GM10266 (cell line): ENCODE measurements around the gene ROCK1.

Experiments used
- DNase-seq: peaks from one replicate; pipeline ENCODE4 v3.0.0; 2012; ENCODE audit errors: extremely low spot score
- TF ChIP-seq, protein P1 (sequence below): IDR thresholded peaks from 2 replicates; pipeline ENCODE4 v1.5.1; 2012; ENCODE audit warnings: mild to moderate bottlenecking, low read depth; ENCODE audit not compliant: control insufficient read depth, insufficient read depth; ENCODE audit errors: missing control alignments

The ROCK1 gene

DNA sequence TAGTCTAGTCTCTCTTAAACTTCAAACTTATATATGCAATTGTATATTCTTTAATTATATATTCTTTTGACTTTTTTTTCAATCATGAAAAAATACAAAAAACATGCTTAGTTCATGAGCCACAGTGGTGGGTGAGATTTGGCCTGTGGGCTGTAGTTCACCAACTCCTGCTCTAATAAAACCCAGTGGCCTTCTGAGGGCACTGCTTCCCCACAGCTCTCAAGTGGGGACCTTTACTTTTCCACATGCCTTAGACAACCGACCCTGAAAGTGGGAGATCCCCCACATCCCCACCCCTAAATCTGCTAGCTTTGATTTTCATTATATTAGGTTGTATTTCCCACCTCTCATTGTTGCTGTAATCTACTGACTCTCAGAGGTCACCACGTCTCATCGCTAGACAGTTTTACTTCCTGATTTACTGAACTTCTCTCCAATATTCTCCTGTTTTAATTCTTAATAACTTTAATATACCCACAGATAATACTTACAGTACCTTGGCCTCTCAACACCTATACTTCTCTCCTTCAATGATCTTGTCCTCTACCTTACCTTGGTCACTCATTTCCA lies 57.3 kb downstream of the ROCK1 start:
- DNase-seq, result no peak
- TF ChIP-seq, protein P1, sequence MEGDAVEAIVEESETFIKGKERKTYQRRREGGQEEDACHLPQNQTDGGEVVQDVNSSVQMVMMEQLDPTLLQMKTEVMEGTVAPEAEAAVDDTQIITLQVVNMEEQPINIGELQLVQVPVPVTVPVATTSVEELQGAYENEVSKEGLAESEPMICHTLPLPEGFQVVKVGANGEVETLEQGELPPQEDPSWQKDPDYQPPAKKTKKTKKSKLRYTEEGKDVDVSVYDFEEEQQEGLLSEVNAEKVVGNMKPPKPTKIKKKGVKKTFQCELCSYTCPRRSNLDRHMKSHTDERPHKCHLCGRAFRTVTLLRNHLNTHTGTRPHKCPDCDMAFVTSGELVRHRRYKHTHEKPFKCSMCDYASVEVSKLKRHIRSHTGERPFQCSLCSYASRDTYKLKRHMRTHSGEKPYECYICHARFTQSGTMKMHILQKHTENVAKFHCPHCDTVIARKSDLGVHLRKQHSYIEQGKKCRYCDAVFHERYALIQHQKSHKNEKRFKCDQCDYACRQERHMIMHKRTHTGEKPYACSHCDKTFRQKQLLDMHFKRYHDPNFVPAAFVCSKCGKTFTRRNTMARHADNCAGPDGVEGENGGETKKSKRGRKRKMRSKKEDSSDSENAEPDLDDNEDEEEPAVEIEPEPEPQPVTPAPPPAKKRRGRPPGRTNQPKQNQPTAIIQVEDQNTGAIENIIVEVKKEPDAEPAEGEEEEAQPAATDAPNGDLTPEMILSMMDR, result no peak

DNA sequence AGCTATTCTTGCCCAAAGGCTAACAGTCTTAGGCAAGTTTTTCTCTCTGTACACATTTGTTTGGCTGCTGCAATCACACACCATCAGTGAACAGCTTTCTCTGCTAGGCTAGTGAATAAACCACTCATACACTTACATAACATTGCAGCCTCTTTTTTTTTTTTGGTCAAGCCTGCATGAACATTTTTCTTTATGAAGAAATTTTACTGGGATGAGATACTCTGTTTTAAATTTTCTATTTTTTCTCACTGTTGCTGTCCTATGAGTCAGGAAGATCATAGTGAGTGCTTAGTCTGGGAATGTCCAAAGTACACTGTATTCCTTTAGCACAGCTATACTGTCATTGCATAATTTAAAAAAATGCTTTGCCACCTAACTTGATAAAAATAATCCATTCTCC lies 58.5 kb downstream of the ROCK1 start:
- TF ChIP-seq, protein P1, result no peak
- DNase-seq, result no peak

GRCh38 chr18:21052385-21052784 lies 59.2 kb downstream of the ROCK1 start:
- DNase-seq, result no peak
- TF ChIP-seq, protein P1, result no peak

- no peak for DNase-seq
- TF ChIP-seq, protein P1, result no peak
Measured at GRCh38 chr18:21051620-21052019, 60.0 kb downstream of the ROCK1 start.

- TF ChIP-seq, protein P1, result no peak
- no peak for DNase-seq
Measured at GRCh38 chr18:21049306-21049705, 62.3 kb downstream of the ROCK1 start.

DNA sequence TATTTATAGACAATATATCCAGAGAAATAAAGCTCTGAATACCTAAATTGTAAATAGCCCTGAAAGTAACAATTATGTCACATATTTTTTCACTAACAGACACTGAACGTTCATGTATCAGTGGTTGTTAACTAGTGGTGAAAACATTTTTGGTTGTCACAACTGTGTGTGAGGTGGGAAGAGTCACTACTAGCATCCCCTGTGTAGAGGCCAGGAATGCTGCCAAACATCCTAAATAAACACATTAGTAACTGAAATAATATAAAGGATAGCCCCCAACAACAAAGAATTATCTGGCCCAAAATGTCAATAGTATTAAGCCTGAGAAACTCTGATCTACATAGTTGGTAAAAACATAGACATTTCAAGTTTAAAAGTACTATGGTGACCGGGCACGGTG lies 64.5 kb downstream of the ROCK1 start:
- TF ChIP-seq, protein P1, result no peak
- no peak for DNase-seq

DNA sequence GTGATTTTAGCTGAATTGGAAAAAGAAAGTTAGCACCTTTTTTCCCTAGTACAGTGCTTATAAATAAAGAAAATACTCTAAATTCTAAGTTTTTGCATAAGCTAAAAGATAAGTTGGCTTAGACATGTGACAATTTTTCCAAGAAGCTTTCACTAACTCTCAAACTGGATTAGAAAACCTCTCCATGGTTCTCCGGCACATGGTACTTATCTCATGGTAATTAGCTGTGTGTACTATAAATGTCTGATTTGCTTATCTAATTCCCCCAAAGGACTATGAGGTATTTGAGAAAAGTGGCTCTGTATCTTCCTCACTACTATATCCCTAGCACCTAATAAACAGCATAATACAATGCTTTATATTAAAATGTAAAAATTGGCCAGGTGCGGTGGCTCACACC lies 71.1 kb downstream of the ROCK1 start:
- TF ChIP-seq, protein P1, result no peak

More for the DNA sequence above, 71.1 kb downstream of the ROCK1 start:
- DNase-seq, result no peak
